HepG2 (cell line): Measurements from ENCODE around the gene CHD9. TPM values are rescaled to one million over a fixed set of nuclear protein-coding genes. Genes with fewer than 3 reads are reported as not detected.

Experiments used
- BRD4 ChIP-seq: sonication (generic); formaldehyde crosslinking; IDR thresholded peaks from 2 replicates; pipeline ENCODE4 v1.4.0; 2020; ENCODE audit warnings: missing genetic modification reagents
- FOXP1 ChIP-seq, 2 experiments: fragments of 450-650 bp in 1 of 2; IDR thresholded peaks; 2 replicates each; pipeline ENCODE4 v1.6.1; 2017 to 2018; ENCODE audit warnings: antibody characterized with exemption in 1 of 2
- GABPB1 ChIP-seq: IDR thresholded peaks from 2 replicates; pipeline ENCODE4 v1.6.1; 2016; ENCODE audit warnings: mild to moderate bottlenecking, missing genetic modification reagents, moderate library complexity, missing compliant biosample characterization
- PRDM10 ChIP-seq: sonication (generic); formaldehyde crosslinking; IDR thresholded peaks from 2 replicates; pipeline ENCODE4 v1.4.0; 2020; ENCODE audit warnings: low read depth, missing genetic modification reagents
- PRDM15 ChIP-seq: sonication (generic); formaldehyde crosslinking; IDR thresholded peaks from 2 replicates; pipeline ENCODE4 v1.4.0; 2020; ENCODE audit warnings: missing genetic modification reagents
- SMYD3 ChIP-seq: sonication (generic); formaldehyde crosslinking; IDR thresholded peaks from 2 replicates; pipeline ENCODE4 v1.8.1; 2023; ENCODE audit warnings: mild to moderate bottlenecking, missing genetic modification reagents
- SP5 ChIP-seq: IDR thresholded peaks from 2 replicates; pipeline ENCODE4 v1.6.1; 2016; ENCODE audit warnings: low read depth, borderline replicate concordance
- TCF7 ChIP-seq: sonication (generic); IDR thresholded peaks from 2 replicates; pipeline ENCODE4 v1.6.1; 2016; ENCODE audit warnings: antibody characterized with exemption, low read depth
- ZBED4 ChIP-seq: sonication (generic); formaldehyde crosslinking; IDR thresholded peaks from 2 replicates; pipeline ENCODE4 v1.4.0; 2020; ENCODE audit warnings: missing genetic modification reagents, borderline replicate concordance
- ZFP82 ChIP-seq: sonication (generic); formaldehyde crosslinking; IDR thresholded peaks from 2 replicates; pipeline ENCODE4 v1.5.1; 2020; ENCODE audit warnings: mild to moderate bottlenecking, missing genetic modification reagents, borderline replicate concordance
- ZNF333 ChIP-seq: sonication (generic); formaldehyde crosslinking; IDR thresholded peaks from 2 replicates; pipeline ENCODE4 v1.4.0; 2020; ENCODE audit warnings: mild to moderate bottlenecking, missing genetic modification reagents, borderline replicate concordance
- ZNF704 ChIP-seq: sonication (generic); formaldehyde crosslinking; IDR thresholded peaks from 2 replicates; pipeline ENCODE4 v1.8.1; 2023; ENCODE audit warnings: mild to moderate bottlenecking, inconsistent platforms, moderate library complexity, missing genetic modification reagents, borderline replicate concordance
- ZNF75D ChIP-seq: sonication (generic); formaldehyde crosslinking; IDR thresholded peaks from 2 replicates; pipeline ENCODE4 v1.8.1; 2023; ENCODE audit warnings: missing genetic modification reagents, mild to moderate bottlenecking, borderline replicate concordance
- polyA plus RNA-seq, 8 experiments: library from polyadenylated mRNA; depleted of rRNA in 3 of 8; stranded (reverse) in 7 of 8; unstranded in 1 of 8; fragments of >200 nt; fragmentation: Illumina TruSeq in 4 of 8; extraction: Trizol in 4 of 8; gene quantifications; 2 replicates each; pipeline versions ENCODE4 v1.2.1 to v1.2.3, GENCODE V29; 2011 to 2016; ENCODE audit warnings: low read depth in 4 of 8, missing spikeins in 1 of 8, mixed read lengths in 1 of 8; ENCODE audit not compliant: insufficient read depth in 1 of 8
- total RNA-seq, 5 experiments: library from RNA; depleted of rRNA; stranded (reverse); fragments of >200 nt; fragmentation: Illumina TruSeq; extraction: Trizol; gene quantifications; 2 replicates each; pipeline ENCODE4 v1.2.3, GENCODE V29; 2016; ENCODE audit warnings: low read depth in 1 of 5

CHD9 gene
- total and polyA plus RNA-seq, 2 of the 13 experiments (the other 11 are each of a cell fraction or from before 2014, with no cell fraction given), result 23.4 to 27.7 TPM

GRCh38 chr16:53130159-53131049, 75.6 kb downstream of the CHD9 start (continued):
- TF ChIP-seq ZBED4 (CRISPR knock-in tag) (peak; percentile 90), TCF7 (no peak), ZFP82 (CRISPR knock-in tag) (no peak; the same call in 1 of the 2 replicates), SMYD3 (CRISPR knock-in tag) (no peak), PRDM10 (no peak), ZNF75D (CRISPR knock-in tag) (no peak), GABPB1 (peak; percentile 73; the same call in 1 of the 2 replicates), FOXP1 (IDR thresholded peaks at IDR 0.05) (no peak), FOXP1 (CRISPR knock-in tag; IDR thresholded peaks at IDR 0.05) (0 out of 2 replicates have a peak, but pooled peaks have one; percentile 2), PRDM15 (CRISPR knock-in tag) (no peak), SP5 (peak; percentile 65; the same call in 1 of the 2 replicates), BRD4 (peak; percentile 52; the same call in 1 of the 2 replicates), ZNF333 (CRISPR knock-in tag) (no peak), ZNF704 (CRISPR knock-in tag) (no peak)
